PC-3 (cell line): Measurements from ENCODE around the gene UROD. TPM values are rescaled to one million over a fixed set of nuclear protein-coding genes. Genes with fewer than 3 reads are reported as not detected.

Source experiments
- ATAC-seq: fragments of 200-7000 bp; cut with Tn5 transposase; 2 replicates; pipeline ENCODE4 v1.9.1; 2020; ENCODE audit warnings: mild to moderate bottlenecking, moderate library complexity
- BruUV-seq: library from RNA; stranded (reverse); fragments of 400-500 nt; replicated peaks from 2 replicates; lab custom pipeline; 2021; lab: Mats Ljungman, UMichigan
- CTCF ChIA-PET: fragments of 300-600 bp; sonication (Branson Sonifier 250); formaldehyde crosslinking; loops from one replicate; lab custom pipeline; 2022; ENCODE audit warnings: antibody characterized with exemption; lab: Charles Lee
- POLR2A ChIA-PET: fragments of 300-600 bp; sonication (Branson Sonifier 250); formaldehyde crosslinking; loops from one replicate; lab custom pipeline; 2022; ENCODE audit warnings: antibody characterized with exemption; ENCODE audit not compliant: unreplicated experiment; lab: Charles Lee
- DNase-seq: peaks from one replicate; pipeline ENCODE4 v3.0.0-alpha.2; 2015
- H2AFZ ChIP-seq: fragments of 300-600 bp; sonication (generic); 2 replicates; pipeline ENCODE4 v1.6.0; 2016; ENCODE audit warnings: antibody characterized with exemption, low read length
- H3F3A ChIP-seq: fragments of 300-600 bp; sonication (generic); one replicate; pipeline ENCODE4 v1.6.0; 2017; ENCODE audit warnings: antibody characterized with exemption, low read length, control low read depth, mild to moderate bottlenecking; ENCODE audit not compliant: unreplicated experiment
- H3K27ac ChIP-seq: fragments of 300-600 bp; sonication (generic); 2 replicates; pipeline ENCODE4 v1.5.1; 2016; ENCODE audit warnings: mild to moderate bottlenecking, low read length
- H3K27me3 ChIP-seq: fragments of 300-600 bp; sonication (generic); 2 replicates; pipeline ENCODE4 v1.6.1; 2016; ENCODE audit warnings: low read length, mixed read lengths
- H3K36me3 ChIP-seq: fragments of 300-600 bp; sonication (generic); 2 replicates; pipeline ENCODE4 v1.6.1; 2016; ENCODE audit warnings: low read depth, mixed run types, low read length, mixed read lengths
- H3K4me1 ChIP-seq: fragments of 300-600 bp; sonication (generic); 2 replicates; pipeline ENCODE4 v1.5.1; 2016; ENCODE audit warnings: low read length; ENCODE audit not compliant: insufficient read depth
- H3K4me2 ChIP-seq: fragments of 300-600 bp; sonication (generic); 2 replicates; pipeline ENCODE4 v1.6.0; 2016; ENCODE audit warnings: low read length
- H3K4me3 ChIP-seq: fragments of 300-600 bp; sonication (generic); 2 replicates; pipeline ENCODE4 v1.5.1; 2016; ENCODE audit warnings: mild to moderate bottlenecking, low read length, mixed read lengths
- H3K79me2 ChIP-seq: fragments of 300-600 bp; sonication (generic); 2 replicates; pipeline ENCODE4 v1.6.1; 2017; ENCODE audit warnings: low read length, mixed read lengths
- H3K9ac ChIP-seq: fragments of 300-600 bp; sonication (generic); 2 replicates; pipeline ENCODE4 v1.6.0; 2016; ENCODE audit warnings: mild to moderate bottlenecking, low read length
- H3K9me2 ChIP-seq: fragments of 300-600 bp; sonication (generic); replicated peaks from 2 replicates; pipeline ENCODE4 v1.6.1; 2016; ENCODE audit warnings: mixed run types, low read length, mixed read lengths
- H3K9me3 ChIP-seq: fragments of 300-600 bp; sonication (generic); 2 replicates; pipeline ENCODE4 v1.6.1; 2016; ENCODE audit warnings: low read length, mixed read lengths
- H4K20me1 ChIP-seq: fragments of 300-600 bp; sonication (generic); 2 replicates; pipeline ENCODE4 v1.6.1; 2016; ENCODE audit warnings: low read length, mixed read lengths
- EZH2 ChIP-seq: fragments of 300-600 bp; sonication (generic); IDR thresholded peaks from one replicate; pipeline ENCODE4 v1.6.1; 2017; ENCODE audit warnings: antibody characterized with exemption, mild to moderate bottlenecking, low read length; ENCODE audit not compliant: unreplicated experiment
- EZH2phosphoT487 ChIP-seq: fragments of 300-600 bp; sonication (generic); IDR thresholded peaks from 2 replicates; pipeline ENCODE4 v1.6.1; 2018; ENCODE audit warnings: mild to moderate bottlenecking, antibody characterized with exemption, low read length, borderline replicate concordance
- intact Hi-C: fragments of 100-400 bp; cut with micrococcal nuclease; formaldehyde crosslinking; loops from 2 replicates; pipeline ENCODE4 v1.9.0; 2023
- total RNA-seq: library from RNA; depleted of rRNA; stranded (reverse); fragments of >200 nt; gene quantifications from 2 replicates; pipeline ENCODE4 v1.2.3, GENCODE V29; 2014
- TF ChIP-seq, protein P1 (sequence below): fragments of 300-600 bp; sonication (generic); conservative IDR thresholded peaks from 2 replicates; pipeline ENCODE4 v1.5.1; 2017; ENCODE audit warnings: antibody characterized with exemption, low read depth, mild to moderate bottlenecking, low read length

The UROD gene
- total RNA-seq, 1 experiment from 2014 or later, result 168 TPM

DNA sequence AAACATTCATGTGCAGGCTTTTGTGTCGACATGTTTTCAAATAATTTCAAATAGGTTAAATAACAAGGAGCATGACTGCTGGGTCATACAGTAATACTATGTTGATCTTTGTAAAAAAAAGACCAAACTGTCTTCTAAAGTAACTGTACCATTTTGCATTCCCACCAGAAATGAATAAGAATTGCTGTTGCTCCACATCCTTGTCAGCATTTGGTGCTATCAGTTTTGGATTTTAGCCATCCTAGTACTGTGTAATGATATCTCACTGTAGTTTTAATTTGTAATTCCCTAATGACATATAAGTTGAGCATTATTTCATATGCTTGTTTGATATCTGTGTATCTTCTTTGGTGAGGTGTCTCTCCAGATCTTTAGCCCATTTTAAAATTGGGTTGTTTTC lies 11.6 kb downstream of the UROD start:
- no peak overlapping the region for H2AFZ ChIP-seq
- H3K9ac ChIP-seq, result no peak overlapping the region
- H3K4me3 ChIP-seq, result no peak overlapping the region
- H3F3A ChIP-seq, result no peaks in the 10 kb centered on the region
- ATAC-seq (no peak), DNase-seq (no peak)
- no peaks in the 10 kb centered on the region for H3K36me3 ChIP-seq
- CTCF ChIA-PET, result no interaction called here
- no peak overlapping the region for H3K27ac ChIP-seq
- H3K79me2 ChIP-seq, result no peaks in the 10 kb centered on the region
- POLR2A ChIA-PET, result no interaction called here
- BruUV-seq, result no TSS peak
- H3K9me3 ChIP-seq, result no peaks in the 10 kb centered on the region
- no peak overlapping the region for H3K4me2 ChIP-seq
- H3K27me3 ChIP-seq, result no peaks in the 10 kb centered on the region
- intact Hi-C loops, result no loop called here
- no peaks in the 10 kb centered on the region for H3K9me2 ChIP-seq
- no peak for TF ChIP-seq EZH2phosphoT487
- TF ChIP-seq EZH2, result no peak
- TF ChIP-seq, protein P1, sequence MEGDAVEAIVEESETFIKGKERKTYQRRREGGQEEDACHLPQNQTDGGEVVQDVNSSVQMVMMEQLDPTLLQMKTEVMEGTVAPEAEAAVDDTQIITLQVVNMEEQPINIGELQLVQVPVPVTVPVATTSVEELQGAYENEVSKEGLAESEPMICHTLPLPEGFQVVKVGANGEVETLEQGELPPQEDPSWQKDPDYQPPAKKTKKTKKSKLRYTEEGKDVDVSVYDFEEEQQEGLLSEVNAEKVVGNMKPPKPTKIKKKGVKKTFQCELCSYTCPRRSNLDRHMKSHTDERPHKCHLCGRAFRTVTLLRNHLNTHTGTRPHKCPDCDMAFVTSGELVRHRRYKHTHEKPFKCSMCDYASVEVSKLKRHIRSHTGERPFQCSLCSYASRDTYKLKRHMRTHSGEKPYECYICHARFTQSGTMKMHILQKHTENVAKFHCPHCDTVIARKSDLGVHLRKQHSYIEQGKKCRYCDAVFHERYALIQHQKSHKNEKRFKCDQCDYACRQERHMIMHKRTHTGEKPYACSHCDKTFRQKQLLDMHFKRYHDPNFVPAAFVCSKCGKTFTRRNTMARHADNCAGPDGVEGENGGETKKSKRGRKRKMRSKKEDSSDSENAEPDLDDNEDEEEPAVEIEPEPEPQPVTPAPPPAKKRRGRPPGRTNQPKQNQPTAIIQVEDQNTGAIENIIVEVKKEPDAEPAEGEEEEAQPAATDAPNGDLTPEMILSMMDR, result no peak
- no peaks in the 10 kb centered on the region for H4K20me1 ChIP-seq
- H3K4me1 ChIP-seq, result no peaks in the 10 kb centered on the region

DNA sequence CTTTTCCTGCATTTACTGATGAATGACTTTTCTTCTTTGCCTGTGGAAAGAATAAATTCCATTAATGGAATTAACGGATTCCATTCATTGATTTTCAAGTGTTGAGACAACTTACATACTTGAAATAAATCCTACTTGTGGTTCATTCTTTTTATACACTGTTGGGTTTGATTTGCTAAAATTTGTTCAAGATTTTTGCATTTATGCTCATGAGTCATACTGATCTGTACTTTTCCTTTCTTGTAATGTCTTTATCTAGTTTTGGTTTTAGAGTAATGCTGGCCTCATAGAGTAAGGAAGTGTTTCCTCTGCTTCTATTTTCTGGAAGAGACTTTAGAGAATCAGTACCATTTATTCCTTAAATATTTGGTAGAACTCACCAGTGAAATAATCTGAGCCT lies 14.4 kb downstream of the UROD start:
- CTCF ChIA-PET, result no interaction called here
- Histone ChIP-seq H3K4me2 (no peak overlapping the region), H3K36me3 (no peaks in the 10 kb centered on the region), H3K79me2 (no peaks in the 10 kb centered on the region), H3K27me3 (no peaks in the 10 kb centered on the region), H3K9ac (no peak overlapping the region), H4K20me1 (no peaks in the 10 kb centered on the region), H2AFZ (no peak overlapping the region), H3F3A (no peaks in the 10 kb centered on the region), H3K4me1 (no peaks in the 10 kb centered on the region), H3K27ac (no peak overlapping the region), H3K4me3 (no peak overlapping the region), H3K9me2 (no peaks in the 10 kb centered on the region), H3K9me3 (no peaks in the 10 kb centered on the region)
- no TSS peak for BruUV-seq
- TF ChIP-seq EZH2 (no peak), EZH2phosphoT487 (no peak)
- TF ChIP-seq, protein P1, result no peak
- DNase-seq, result no peak
- ATAC-seq, result no peak
- POLR2A ChIA-PET, result no interaction called here
- intact Hi-C loops, result no loop called here

DNA sequence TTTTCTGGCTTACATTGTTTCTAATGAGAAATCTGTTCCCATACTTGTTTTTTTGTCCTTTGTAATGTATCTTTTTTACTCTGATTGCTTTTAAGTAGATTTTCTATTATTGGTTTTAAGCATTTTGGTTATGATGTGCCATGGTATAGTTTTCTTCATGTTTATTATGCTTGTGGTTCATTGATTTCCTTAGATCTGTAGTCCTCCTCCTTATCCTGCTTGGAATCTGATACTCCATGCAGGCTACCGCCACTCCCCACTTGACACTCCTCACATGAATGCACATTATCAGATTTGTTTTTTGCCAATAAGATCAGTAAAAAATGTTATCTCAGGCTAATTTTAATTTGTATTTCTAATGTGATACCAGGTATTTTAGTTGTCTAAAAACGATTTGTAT lies 20.8 kb downstream of the UROD start:
- Histone ChIP-seq H3F3A (no peaks in the 10 kb centered on the region), H3K4me2 (no peak overlapping the region), H3K27me3 (no peaks in the 10 kb centered on the region), H3K79me2 (no peaks in the 10 kb centered on the region), H3K4me3 (no peak overlapping the region), H3K9ac (no peak overlapping the region), H3K4me1 (no peaks in the 10 kb centered on the region), H2AFZ (no peak overlapping the region), H4K20me1 (no peaks in the 10 kb centered on the region), H3K27ac (no peak overlapping the region), H3K9me3 (no peaks in the 10 kb centered on the region), H3K36me3 (no peaks in the 10 kb centered on the region), H3K9me2 (no peaks in the 10 kb centered on the region)
- POLR2A ChIA-PET, result interaction anchor here (0.5 to 0.6 kb wide), 2 partner anchors 22 to 270 kb away, joined by 6 to 15 read pairs; no protein-coding TSS in a partner anchor
- intact Hi-C loops, result no loop called here
- no TSS peak for BruUV-seq
- ATAC-seq (no peak), DNase-seq (no peak)
- CTCF ChIA-PET, result interaction anchor here (0.7 kb wide), 1 partner anchor 271 kb away, joined by 5 read pairs; no protein-coding TSS in a partner anchor
- TF ChIP-seq EZH2phosphoT487, result no peak
- TF ChIP-seq EZH2, result no peak
- TF ChIP-seq, protein P1, result no peak
